Fibroblast of skin of scalp (primary cell): Measurements from ENCODE around the gene RCOR2.
A peak's percentile ranks its signal among the peaks of the same experiment; 100 is the strongest.

Experiments used
- DNase-seq: peaks from one replicate; pipeline ENCODE4 v3.0.0-alpha.2; 2013

Gene RCOR2

DNA sequence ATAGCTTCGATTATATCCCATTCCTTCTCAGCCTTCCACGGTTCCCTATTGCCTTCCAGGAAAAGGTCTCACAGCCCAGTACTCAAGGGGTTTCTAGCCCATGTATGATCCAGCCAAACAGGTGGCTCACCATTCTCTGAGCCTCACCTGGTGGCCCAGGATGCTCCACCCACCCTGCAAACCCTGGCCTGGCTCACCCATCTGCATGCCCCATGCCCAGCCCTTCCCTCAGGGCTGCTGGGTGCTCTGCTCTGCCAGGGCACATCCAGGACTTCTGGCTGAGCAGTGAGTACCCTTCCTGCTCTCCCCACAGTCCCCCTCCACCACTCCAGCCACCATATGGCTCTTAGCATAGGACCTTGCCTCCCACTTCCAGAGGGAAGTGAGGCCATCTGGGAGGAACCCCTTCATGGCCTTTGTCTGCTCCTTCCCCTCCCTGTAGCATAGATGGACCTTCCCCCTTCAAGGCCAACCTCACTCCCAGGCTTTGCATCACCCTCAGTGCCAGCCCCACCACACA is 5.8 kb upstream of the RCOR2 start:
- no peak for DNase-seq

- no peak for DNase-seq
These were observed 4.0 kb upstream of the RCOR2 start for GRCh38 chr11:63920939-63921417.

DNA sequence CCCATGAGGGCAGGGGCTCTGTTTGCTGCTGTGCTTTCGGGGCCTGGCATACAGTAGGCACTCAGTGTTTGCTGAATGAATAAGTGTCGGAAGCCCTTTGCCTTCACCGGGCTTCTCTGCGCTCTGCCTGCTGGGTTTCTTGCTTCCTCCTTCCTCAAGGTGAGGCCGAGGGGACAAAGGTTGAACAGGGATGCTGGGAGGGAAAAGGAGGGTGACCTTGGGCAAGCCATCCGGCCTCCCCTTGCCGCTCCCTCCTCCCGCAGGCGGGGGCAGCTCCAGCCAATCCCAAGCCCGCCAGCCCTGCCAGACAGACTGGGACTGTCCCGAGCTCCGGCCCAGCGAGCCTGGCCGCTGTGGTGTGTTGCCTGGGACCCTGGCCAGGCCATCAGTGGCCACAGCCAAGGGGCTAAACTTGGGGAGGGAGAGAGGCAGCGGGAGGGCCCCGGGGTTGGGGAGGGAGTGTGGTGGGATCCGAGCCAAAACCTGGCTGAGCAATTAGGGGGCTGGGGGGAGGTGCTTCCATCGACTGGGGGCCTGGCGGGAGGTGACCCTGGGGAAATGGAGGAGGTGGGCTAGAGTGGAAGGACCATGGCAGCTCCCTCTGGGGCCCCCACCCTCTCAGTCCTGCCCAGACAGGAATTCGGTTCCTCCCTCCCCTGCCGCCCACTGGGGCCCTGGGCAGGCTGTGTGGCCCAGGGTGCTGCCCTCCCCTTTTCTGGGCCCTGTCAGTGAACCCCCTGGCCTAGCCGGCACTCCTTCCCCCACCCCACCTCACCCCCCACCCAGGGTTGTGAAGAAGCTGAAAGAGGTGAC is 3.4 kb upstream of the RCOR2 start:
- DNase-seq: no peak

DNA sequence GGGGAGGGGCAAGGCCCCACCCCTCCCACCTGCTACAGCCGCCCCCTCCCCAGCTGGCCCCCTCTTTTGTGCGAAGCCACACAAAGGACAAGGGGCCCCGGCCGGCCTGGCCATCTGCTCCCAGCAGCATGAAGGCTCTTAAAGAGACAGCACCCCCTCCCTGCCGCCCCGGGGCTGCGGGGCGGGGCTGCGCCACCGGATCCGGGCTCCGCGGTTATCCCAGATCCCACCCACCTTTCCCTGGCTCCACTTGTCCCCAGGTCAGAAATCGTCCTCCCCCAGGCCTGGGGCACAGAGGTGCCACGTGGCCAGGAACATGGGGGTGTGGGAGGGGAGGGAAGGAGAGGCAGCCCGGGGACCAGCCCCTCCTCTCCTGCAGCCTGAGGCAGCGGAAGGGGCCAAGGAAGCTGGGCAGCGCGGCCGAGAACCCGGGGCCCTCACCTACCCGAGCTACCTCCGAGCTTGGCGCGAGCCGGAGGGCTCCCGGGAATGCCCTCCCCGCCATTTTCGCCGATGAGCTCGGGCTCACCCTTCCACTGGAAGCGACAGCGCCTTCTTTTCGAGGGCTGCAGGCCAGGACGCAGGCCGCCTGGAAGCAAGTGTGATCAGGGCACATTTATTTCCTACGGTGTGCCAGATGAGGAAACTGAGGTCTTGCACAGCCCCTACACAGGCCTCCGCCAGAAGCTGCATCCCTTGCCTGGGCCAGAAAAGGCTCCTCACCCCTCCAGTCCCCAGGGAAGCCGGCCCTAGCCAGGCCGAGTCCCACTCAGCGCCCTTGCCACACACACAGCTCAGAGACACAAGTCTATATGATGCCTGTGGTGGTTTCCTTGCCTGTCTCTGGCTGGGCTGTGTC is 2.5 kb upstream of the RCOR2 start:
- DNase-seq: peak; percentile 51

- DNase-seq: peak; percentile 71
These were observed 1.7 kb upstream of the RCOR2 start for GRCh38 chr11:63918507-63919191.

- DNase-seq: peak; percentile 80
These were observed 935 bp upstream of the RCOR2 start for GRCh38 chr11:63917692-63918506.

GRCh38 chr11:63915961-63916836 is 765 bp downstream of the RCOR2 start:
- DNase-seq: peak; percentile 60

- peak; percentile 31 for DNase-seq
These were observed 1.9 kb downstream of the RCOR2 start for GRCh38 chr11:63914896-63915691.

DNA sequence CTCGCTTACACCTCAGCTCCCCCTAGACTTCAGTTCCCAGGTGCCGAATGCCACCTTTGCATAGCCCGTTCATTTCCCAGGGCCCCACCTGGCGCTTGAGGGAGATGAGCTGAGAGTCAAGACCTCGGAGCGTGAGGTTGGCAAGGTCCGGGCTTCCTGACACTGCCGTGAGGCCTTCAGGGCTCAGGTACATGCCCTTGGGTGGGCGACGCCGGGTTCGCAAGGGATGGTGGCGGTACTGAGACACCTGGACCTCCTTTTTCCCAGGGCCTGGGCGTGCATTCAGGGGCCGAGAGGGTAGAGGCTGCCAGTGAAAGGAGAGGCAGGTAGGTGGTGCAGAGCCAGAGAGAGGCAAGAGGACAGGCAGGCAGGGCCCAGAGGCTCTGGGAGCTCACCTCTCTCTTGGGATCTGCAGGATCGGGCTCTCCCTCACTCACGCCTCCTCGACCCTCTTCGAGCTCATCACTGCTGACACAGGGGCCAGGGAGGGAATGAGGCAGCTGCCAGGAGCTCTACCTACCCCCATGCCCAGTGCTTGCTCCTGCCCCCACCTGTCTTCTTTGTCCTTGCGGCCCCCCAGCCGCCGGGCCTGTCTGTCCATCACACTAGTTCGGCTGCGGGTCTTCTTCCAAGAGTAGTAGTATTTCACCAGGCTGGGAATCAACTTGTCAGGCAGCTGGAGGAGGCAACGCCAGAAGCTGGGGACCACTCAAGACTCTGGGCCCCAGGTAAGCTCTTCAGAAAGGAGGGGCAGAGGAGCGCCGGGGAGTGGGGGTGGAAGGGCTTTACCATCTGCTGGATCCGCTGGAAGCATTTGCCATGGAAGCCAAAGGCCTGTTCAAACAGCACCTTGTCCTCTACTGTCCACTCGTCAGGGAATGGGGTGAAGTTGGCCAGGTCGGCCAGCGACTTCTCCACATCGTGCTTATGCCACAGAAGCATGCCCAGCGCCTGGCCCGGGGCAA is 2.8 kb downstream of the RCOR2 start:
- no peak for DNase-seq

- DNase-seq: no peak
These were observed 4.3 kb downstream of the RCOR2 start for GRCh38 chr11:63912678-63913077.

- DNase-seq: no peak
These were observed 5.1 kb downstream of the RCOR2 start for GRCh38 chr11:63911876-63912275.

DNA sequence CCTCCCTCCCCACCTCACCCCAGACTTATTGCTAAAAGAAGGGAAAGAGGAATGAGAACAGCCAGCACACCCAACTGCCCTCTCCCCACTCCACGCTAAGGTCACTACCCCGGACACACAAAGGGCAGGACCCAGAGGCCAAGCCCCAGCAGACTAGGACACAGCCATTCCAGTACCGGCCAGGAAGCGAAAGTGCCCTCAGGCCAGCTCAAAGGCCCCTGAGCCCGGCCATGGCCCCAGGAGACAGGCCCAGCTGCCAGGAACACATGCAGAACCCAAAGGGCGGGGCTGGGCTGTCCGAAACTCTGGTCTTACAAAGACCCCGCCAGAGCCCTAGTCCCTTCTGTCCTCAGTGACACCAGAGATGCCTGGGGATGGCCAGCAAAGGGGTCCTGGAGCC is 5.5 kb downstream of the RCOR2 start:
- DNase-seq: no peak

DNA sequence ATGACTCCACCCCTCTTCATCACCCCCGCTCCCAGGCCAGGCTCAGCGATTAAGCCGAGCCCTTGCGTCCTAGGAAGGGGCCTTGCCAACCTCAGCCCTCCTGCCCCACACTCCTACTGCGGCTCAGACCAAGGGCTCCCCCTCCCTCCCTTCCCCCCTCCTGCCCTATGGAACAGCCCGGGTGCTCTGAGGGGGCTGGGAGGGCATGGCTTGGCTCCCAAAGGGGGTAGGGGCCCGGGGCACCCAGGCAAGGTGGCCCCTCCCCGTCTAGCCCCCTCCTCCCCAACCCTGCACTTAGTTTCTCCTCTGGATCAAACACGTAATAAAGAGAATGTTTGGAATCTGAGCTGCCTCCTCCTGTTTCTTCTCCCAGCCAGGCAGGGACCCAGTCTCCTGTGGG is 6.3 kb downstream of the RCOR2 start:
- DNase-seq: no peak

DNA sequence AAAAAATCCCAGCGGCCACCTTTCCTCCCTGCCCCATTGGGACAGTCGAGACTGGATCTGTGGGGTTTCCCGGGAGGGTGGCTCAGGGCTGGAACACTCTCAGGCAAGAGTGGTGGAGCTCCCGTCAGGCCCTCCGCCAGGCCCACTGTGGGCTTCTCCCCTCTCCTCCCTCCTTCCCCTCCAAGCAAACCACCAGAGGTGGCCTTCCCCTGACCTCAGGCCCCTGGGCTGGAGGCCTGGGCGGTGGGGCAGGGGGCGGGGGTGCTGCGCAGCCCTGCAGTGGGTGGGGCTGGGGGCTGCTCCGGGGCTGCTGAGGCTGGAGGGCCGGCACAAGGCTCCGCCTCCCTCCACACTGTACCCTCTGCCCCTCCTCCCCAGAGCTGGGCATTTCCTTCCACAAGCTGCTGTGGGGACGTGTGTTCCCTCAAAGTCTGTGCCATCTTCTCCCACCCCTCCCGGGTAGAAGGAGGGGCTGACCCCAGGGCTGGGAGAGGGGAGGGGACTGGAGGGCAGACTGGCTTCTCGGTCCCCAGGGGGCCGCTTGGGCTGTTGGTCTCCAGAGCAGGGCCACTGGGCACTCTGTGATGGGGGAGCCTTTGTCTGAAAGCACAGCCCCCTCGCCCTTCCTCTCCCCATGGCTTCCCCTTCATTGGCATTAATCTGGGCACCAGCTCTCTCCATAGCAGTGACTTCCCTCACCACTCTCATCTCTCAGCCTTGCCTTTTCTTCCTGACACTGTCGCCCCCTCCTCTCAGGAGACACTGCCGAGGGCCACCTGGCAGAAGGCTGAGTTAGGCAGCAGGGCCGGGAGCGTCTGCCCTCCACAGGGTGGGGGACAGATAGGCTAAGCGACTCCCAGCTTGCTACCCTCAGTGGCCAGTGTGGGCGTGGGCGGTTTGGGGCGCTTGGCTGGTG is 7.1 kb downstream of the RCOR2 start:
- no peak for DNase-seq

- no peak for DNase-seq
These were observed 8.1 kb downstream of the RCOR2 start for GRCh38 chr11:63908631-63909401.

- DNase-seq: no peak
These were observed 9.0 kb downstream of the RCOR2 start for GRCh38 chr11:63907808-63908530.
